ENCODE results near the gene TSKU. TPM values are rescaled to one million over a fixed set of nuclear protein-coding genes. Genes with fewer than 3 reads are reported as not detected.

TSKU gene
- total and polyA plus RNA-seq, 4 experiments from 2014 or later = 0.13 TPM; not detected in 3

DNA sequence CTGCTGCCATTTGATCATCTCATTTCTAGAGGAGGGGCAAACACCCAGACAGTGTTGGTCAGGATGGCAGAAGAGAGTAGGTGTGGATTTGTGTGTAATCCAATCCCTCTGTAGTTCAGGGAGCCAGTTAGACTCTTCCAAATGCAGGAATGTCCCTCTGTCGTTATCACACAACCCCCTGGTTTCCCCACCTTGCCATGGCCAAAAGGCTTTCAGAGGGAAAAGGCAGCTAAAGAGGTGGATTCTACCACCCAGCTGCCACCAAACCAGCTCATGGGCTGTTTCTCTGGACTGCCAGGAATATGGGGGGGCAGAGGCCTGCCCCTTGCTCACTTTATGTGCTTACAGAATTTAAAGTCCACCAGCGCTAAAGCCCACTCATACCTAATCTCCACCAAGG, 18.1 kb downstream of the TSKU start:
- H3K36me3 ChIP-seq (ENCODE audit: insufficient read depth, low read length) = no peaks in the 10 kb centered on the region
- CTCF ChIA-PET (ENCODE audit: partially characterized antibody) = interaction anchor here (0.6 to 9.6 kb wide), 5 partner anchors 67 to 228 kb away, joined by 3 to 166 read pairs (median 8); no protein-coding TSS in a partner anchor
- Mint-ChIP-seq H3K9me3 (no peaks in the 10 kb centered on the region), H3K27me3 (peaks cover 0 to 15% of the 10 kb centered on the region in 2 donors), H3K27ac (no peak overlapping the region), H3K4me1 (peaks cover 4 to 32% (median 14%) of the 10 kb centered on the region in 4 donors), H3K4me3 (no peak overlapping the region), H3K36me3 (no peaks in the 10 kb centered on the region)
- intact Hi-C loops (cut with micrococcal nuclease) = no loop called here
- H3K9me3 ChIP-seq (ENCODE audit: control insufficient read depth in 1 of 2, low read length in 2 of 2) = no peaks in the 10 kb centered on the region
- no peak overlapping the region for H3K27ac ChIP-seq (ENCODE audit: low read depth, low read length)
- no peak overlapping the region for H3K4me3 ChIP-seq (ENCODE audit: low read length in 2 of 2)
- no peak for DNase-seq
- H3K4me1 ChIP-seq (ENCODE audit: insufficient read depth, low read length) = peaks cover 14% of the 10 kb centered on the region
- no peaks in the 10 kb centered on the region for H3K27me3 ChIP-seq (ENCODE audit: insufficient read depth, low read length)
- POLR2A ChIA-PET (ENCODE audit: partially characterized antibody) = no interaction called here

DNA sequence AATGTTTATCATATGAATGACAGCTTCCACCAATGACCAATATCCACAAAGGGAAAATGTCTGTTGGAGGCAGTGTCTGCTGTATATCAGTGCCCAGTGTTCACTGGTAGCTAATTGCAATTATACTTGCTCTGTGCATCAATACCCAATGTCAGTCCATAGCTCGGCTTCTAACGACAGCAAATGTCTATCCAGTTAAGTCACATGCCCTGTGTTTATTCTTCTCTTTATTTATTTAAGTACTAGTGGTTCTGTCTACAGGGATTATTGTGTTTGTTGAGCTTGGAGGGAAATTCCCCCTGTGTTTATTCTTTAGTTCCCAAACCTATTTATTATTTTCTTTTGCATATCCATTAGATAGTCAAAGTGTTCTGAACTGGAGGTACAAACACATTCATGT, 18.6 kb downstream of the TSKU start:
- POLR2A ChIA-PET (ENCODE audit: partially characterized antibody) = no interaction called here
- no peaks in the 10 kb centered on the region for H3K27me3 ChIP-seq (ENCODE audit: insufficient read depth, low read length)
- Mint-ChIP-seq H3K27me3 (peaks cover 0 to 19% of the 10 kb centered on the region in 2 donors), H3K4me3 (no peak overlapping the region), H3K4me1 (peaks cover 4 to 32% (median 14%) of the 10 kb centered on the region in 4 donors), H3K9me3 (no peaks in the 10 kb centered on the region), H3K36me3 (no peaks in the 10 kb centered on the region), H3K27ac (no peak overlapping the region)
- H3K27ac ChIP-seq (ENCODE audit: low read depth, low read length) = no peak overlapping the region
- CTCF ChIA-PET (ENCODE audit: partially characterized antibody) = interaction anchor here (0.6 to 9.6 kb wide), 6 partner anchors 17 to 227 kb away, joined by 3 to 166 read pairs (median 6); no protein-coding TSS in a partner anchor
- H3K4me1 ChIP-seq (ENCODE audit: insufficient read depth, low read length) = peaks cover 14% of the 10 kb centered on the region
- no peaks in the 10 kb centered on the region for H3K9me3 ChIP-seq (ENCODE audit: control insufficient read depth in 1 of 2, low read length in 2 of 2)
- intact Hi-C loops (cut with micrococcal nuclease) = no loop called here
- no peak for DNase-seq
- H3K36me3 ChIP-seq (ENCODE audit: insufficient read depth, low read length) = no peaks in the 10 kb centered on the region
- H3K4me3 ChIP-seq (ENCODE audit: low read length in 2 of 2) = no peak overlapping the region

DNA sequence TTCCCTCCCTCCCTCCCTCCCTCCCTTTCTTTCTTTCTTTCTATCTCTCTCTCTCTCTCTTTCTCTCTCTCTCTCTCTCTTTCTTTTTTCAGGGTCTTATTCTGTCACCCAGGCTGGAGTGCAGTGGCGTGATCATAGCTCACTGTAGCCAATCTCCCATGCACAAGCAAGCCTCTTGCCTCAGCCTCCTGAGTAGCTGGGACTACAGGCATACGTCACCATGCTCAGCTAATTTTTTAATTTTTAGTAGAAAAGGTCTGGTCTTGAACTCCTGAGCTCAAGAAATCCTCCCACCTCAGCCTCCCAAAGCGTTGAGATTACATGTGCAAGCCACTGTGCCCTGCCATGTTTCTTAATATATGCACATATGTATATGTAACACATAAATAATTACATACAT, 19.0 kb downstream of the TSKU start:
- H3K36me3 ChIP-seq (ENCODE audit: insufficient read depth, low read length) = no peaks in the 10 kb centered on the region
- H3K9me3 ChIP-seq (ENCODE audit: control insufficient read depth in 1 of 2, low read length in 2 of 2) = no peaks in the 10 kb centered on the region
- no peak overlapping the region for H3K27ac Mint-ChIP-seq
- POLR2A ChIA-PET (ENCODE audit: partially characterized antibody) = no interaction called here
- H3K4me3 Mint-ChIP-seq = peak overlapping the region in 1 of 8 donors; percentile 53
- intact Hi-C loops (cut with micrococcal nuclease) = no loop called here
- no peaks in the 10 kb centered on the region for H3K36me3 Mint-ChIP-seq
- H3K9me3 Mint-ChIP-seq = no peaks in the 10 kb centered on the region
- peaks cover 4 to 32% (median 14%) of the 10 kb centered on the region in 4 donors for H3K4me1 Mint-ChIP-seq
- peaks cover 14% of the 10 kb centered on the region for H3K4me1 ChIP-seq (ENCODE audit: insufficient read depth, low read length)
- H3K27me3 Mint-ChIP-seq = peaks cover 0 to 19% of the 10 kb centered on the region in 2 donors
- no peak overlapping the region for H3K4me3 ChIP-seq (ENCODE audit: low read length in 2 of 2)
- no peaks in the 10 kb centered on the region for H3K27me3 ChIP-seq (ENCODE audit: insufficient read depth, low read length)
- H3K27ac ChIP-seq (ENCODE audit: low read depth, low read length) = no peak overlapping the region
- CTCF ChIA-PET (ENCODE audit: partially characterized antibody) = interaction anchor here (1.0 to 9.6 kb wide), 5 partner anchors 16 to 118 kb away, joined by 3 to 166 read pairs (median 8); no protein-coding TSS in a partner anchor
- DNase-seq = no peak

DNA sequence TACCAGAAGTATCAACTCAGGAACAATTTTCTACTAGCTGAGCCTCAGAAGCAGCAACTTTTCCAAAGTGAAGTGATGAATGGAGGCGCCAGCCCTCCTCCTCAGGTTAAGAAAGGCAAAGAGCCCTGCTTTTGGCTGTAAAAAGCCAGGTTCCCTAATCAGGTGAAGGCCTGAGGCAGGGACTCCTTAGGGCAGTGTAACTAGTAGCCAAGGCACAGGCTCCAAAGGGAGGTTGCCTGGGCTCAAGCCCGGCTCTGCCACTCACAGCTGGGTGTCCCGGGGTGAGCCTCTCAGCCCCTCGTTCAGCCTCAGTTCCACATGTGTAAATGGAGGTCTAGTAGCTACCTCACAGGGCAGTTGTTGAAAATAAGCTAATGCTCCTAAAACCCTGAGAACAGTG, 19.5 kb downstream of the TSKU start:
- intact Hi-C loops (cut with micrococcal nuclease) = no loop called here
- Histone ChIP-seq H3K4me3 (ENCODE audit: low read length in 2 of 2) (no peak overlapping the region), H3K36me3 (ENCODE audit: insufficient read depth, low read length) (no peaks in the 10 kb centered on the region), H3K27me3 (ENCODE audit: insufficient read depth, low read length) (no peaks in the 10 kb centered on the region), H3K27ac (ENCODE audit: low read depth, low read length) (no peak overlapping the region), H3K9me3 (ENCODE audit: control insufficient read depth in 1 of 2, low read length in 2 of 2) (no peaks in the 10 kb centered on the region), H3K4me1 (ENCODE audit: insufficient read depth, low read length) (peaks cover 19% of the 10 kb centered on the region)
- H3K9me3 Mint-ChIP-seq = no peaks in the 10 kb centered on the region
- peaks cover 0 to 19% of the 10 kb centered on the region in 2 donors for H3K27me3 Mint-ChIP-seq
- DNase-seq = no peak
- H3K4me1 Mint-ChIP-seq = peaks cover 4 to 32% (median 15%) of the 10 kb centered on the region in 4 donors
- ChIA-PET CTCF (ENCODE audit: partially characterized antibody) (interaction anchor here (1.0 to 9.6 kb wide), 5 partner anchors 16 to 118 kb away, joined by 3 to 166 read pairs (median 4); no protein-coding TSS in a partner anchor), POLR2A (ENCODE audit: partially characterized antibody) (no interaction called here)
- no peak overlapping the region for H3K27ac Mint-ChIP-seq
- H3K4me3 Mint-ChIP-seq = no peak overlapping the region
- H3K36me3 Mint-ChIP-seq = no peaks in the 10 kb centered on the region

DNA sequence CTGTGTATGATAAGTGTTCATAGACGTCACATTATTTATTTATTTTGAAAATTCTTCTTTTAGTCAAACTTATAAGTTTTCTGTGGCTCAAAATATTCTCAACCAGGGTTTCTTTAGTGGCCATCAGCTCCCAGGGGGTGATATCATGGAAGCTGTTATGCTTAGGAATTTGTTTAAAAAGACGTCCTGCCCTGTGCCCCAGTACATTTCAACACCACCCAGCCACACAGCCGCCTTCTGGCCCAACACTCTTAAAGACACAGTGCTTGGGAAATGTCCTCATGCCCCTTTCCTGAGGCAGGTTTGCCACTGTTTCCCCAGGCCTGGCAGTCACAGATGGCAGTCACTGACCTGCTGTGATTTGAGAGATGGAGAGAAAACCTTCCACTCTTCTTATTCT, 19.9 kb downstream of the TSKU start:
- Mint-ChIP-seq H3K9me3 (no peaks in the 10 kb centered on the region), H3K27me3 (peaks cover 2 to 19% of the 10 kb centered on the region in 2 donors), H3K4me1 (peaks cover 4 to 32% (median 15%) of the 10 kb centered on the region in 4 donors), H3K36me3 (no peaks in the 10 kb centered on the region), H3K4me3 (no peak overlapping the region), H3K27ac (peak overlapping the region in 1 of 7 donors; percentile 48)
- no peak for DNase-seq
- Histone ChIP-seq H3K27ac (ENCODE audit: low read depth, low read length) (no peak overlapping the region), H3K36me3 (ENCODE audit: insufficient read depth, low read length) (no peaks in the 10 kb centered on the region), H3K9me3 (ENCODE audit: control insufficient read depth in 1 of 2, low read length in 2 of 2) (no peaks in the 10 kb centered on the region), H3K4me3 (ENCODE audit: low read length in 2 of 2) (no peak overlapping the region), H3K27me3 (ENCODE audit: insufficient read depth, low read length) (no peaks in the 10 kb centered on the region), H3K4me1 (ENCODE audit: insufficient read depth, low read length) (peaks cover 19% of the 10 kb centered on the region)
- POLR2A ChIA-PET (ENCODE audit: partially characterized antibody) = no interaction called here
- CTCF ChIA-PET (ENCODE audit: partially characterized antibody) = interaction anchor here (1.2 to 9.6 kb wide), 4 partner anchors 69 to 118 kb away, joined by 3 to 166 read pairs (median 6); no protein-coding TSS in a partner anchor
- intact Hi-C loops (cut with micrococcal nuclease) = no loop called here

DNA sequence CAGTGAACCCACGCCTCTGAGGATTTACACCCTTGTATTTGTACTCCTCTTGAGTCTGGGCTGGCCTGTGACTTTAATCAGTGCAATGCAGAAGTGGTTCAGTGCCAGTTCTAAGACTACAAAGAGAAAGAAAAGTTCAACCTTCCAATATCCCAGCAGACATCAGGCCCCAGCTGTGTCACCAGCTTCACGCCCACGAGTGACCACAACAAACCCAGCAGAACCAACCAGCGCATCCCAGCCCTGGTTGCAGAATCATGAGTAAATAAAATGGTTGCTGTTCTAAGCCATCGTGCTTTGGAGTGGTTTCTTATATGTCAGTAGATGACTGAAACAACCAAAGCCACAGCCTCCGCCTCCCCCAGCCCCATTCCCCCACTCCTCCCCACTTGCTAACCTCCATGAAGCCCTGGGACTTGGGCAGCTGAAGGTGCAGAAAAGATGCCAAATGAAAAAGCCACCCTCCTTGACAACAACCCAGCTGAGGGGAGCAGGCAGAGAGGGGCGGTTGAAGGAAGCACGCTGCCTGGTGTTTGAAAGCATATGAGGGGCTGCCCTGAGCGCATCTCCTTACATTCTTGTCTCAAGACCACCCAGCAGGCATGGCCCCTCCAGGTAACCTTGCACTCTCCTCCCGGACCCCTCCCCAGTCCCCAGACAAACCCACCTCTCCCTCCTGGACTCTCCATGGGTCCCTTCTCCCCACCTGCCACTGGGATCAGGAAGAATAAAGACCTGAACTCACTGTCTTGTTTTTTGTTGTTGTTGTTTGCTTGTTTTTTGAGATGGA, 20.9 kb downstream of the TSKU start:
- Mint-ChIP-seq H3K4me1 (peaks cover 4 to 25% (median 10%) of the 10 kb centered on the region in 4 donors), H3K4me3 (peak overlapping the region in 1 of 8 donors; percentile 10), H3K27me3 (peaks cover 6 to 20% of the 10 kb centered on the region in 2 donors), H3K9me3 (no peaks in the 10 kb centered on the region), H3K27ac (peak overlapping the region in 1 of 7 donors; percentile 80), H3K36me3 (no peaks in the 10 kb centered on the region)
- Histone ChIP-seq H3K4me3 (ENCODE audit: low read length in 2 of 2) (no peak overlapping the region), H3K36me3 (ENCODE audit: insufficient read depth, low read length) (no peaks in the 10 kb centered on the region), H3K27ac (ENCODE audit: low read depth, low read length) (no peak overlapping the region), H3K9me3 (ENCODE audit: control insufficient read depth in 1 of 2, low read length in 2 of 2) (no peaks in the 10 kb centered on the region), H3K27me3 (ENCODE audit: insufficient read depth, low read length) (no peaks in the 10 kb centered on the region), H3K4me1 (ENCODE audit: insufficient read depth, low read length) (peaks cover 14% of the 10 kb centered on the region)
- DNase-seq = peak in 3 of 5 donors; percentile 12 to 58 (median 30)
- CTCF ChIA-PET (ENCODE audit: partially characterized antibody) = interaction anchor here (1.3 to 9.6 kb wide), 3 partner anchors 70 to 115 kb away, joined by 4 to 166 read pairs (median 19); no protein-coding TSS in a partner anchor
- intact Hi-C loops (cut with micrococcal nuclease) = no loop called here
- POLR2A ChIA-PET (ENCODE audit: partially characterized antibody) = no interaction called here

DNA sequence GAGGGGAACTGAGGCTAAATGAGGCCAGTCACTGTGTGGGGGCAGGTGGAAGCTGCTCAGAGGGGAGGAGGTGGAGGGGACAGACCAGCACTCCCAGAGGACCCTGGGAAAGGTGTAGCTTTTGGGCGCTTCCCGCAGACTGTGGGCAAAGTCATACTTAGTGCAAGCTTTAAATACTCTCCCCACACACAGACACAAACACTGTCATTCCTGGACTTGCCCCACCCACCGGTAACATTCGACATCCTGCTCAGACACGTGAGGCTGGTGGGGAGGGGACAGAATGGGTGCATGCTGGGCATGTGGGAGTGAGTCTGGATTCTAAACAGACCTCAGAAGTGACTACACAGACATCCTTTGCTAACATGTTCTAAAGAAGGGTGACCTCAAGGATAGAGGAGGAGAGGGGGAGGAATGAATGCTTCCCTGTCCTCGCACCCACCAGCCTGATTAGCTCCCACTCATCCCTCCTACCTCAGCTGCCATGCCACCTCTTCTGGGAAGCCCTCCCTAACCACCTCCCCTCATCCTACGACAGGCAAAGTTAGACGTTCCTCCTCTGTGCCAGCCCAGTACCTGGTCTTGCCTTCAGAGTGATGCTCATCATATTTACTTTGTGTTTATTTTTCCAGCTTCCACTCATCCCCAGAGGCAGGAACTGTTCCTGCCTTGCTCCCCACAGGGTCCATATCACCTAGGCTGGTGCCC, 22.2 kb downstream of the TSKU start:
- POLR2A ChIA-PET (ENCODE audit: partially characterized antibody) = no interaction called here

More for the DNA sequence above, 22.2 kb downstream of the TSKU start:
- Mint-ChIP-seq H3K4me1 (peaks cover 4 to 21% (median 8%) of the 10 kb centered on the region in 4 donors), H3K9me3 (no peaks in the 10 kb centered on the region), H3K4me3 (no peak overlapping the region), H3K36me3 (no peaks in the 10 kb centered on the region), H3K27me3 (peaks cover 6 to 21% of the 10 kb centered on the region in 2 donors), H3K27ac (peak overlapping the region in 2 of 7 donors; percentile 26 to 77)
- no peaks in the 10 kb centered on the region for H3K9me3 ChIP-seq (ENCODE audit: control insufficient read depth in 1 of 2, low read length in 2 of 2)
- CTCF ChIA-PET (ENCODE audit: partially characterized antibody) = interaction anchor here (1.1 to 9.6 kb wide), 3 partner anchors 11 to 114 kb away, joined by 3 to 166 read pairs (median 19); no protein-coding TSS in a partner anchor
- intact Hi-C loops (cut with micrococcal nuclease) = loop anchor here (5.0 kb wide), 1 partner anchor 287 kb away; no protein-coding TSS in a partner anchor
- H3K27ac ChIP-seq (ENCODE audit: low read depth, low read length) = no peak overlapping the region
- no peaks in the 10 kb centered on the region for H3K36me3 ChIP-seq (ENCODE audit: insufficient read depth, low read length)
- peaks cover 5% of the 10 kb centered on the region for H3K4me1 ChIP-seq (ENCODE audit: insufficient read depth, low read length)
- H3K4me3 ChIP-seq (ENCODE audit: low read length in 2 of 2) = no peak overlapping the region
- H3K27me3 ChIP-seq (ENCODE audit: insufficient read depth, low read length) = no peaks in the 10 kb centered on the region
- DNase-seq = no peak
